K562 (cell line): Measurements from ENCODE around the gene WDR45B. TPM values are rescaled to one million over a fixed set of nuclear protein-coding genes. Genes with fewer than 3 reads are reported as not detected.

Source experiments
- BRD9 ChIP-seq: fragments of 450-650 bp; IDR thresholded peaks from 2 replicates; pipeline ENCODE4 v1.6.1; 2018; ENCODE audit warnings: low read depth; ENCODE audit not compliant: partially characterized antibody
- HMGN3 ChIP-seq: IDR thresholded peaks from 2 replicates; pipeline ENCODE4 v1.6.1; 2011; ENCODE audit warnings: borderline replicate concordance, low read depth, mild to moderate bottlenecking, mixed read lengths, low read length; ENCODE audit not compliant: insufficient read length; ENCODE audit errors: extremely low read depth
- PRMT5 ChIP-seq: sonication (generic); formaldehyde crosslinking; IDR thresholded peaks from 2 replicates; pipeline ENCODE4 v1.5.0; 2020; ENCODE audit warnings: missing genetic modification reagents
- ZC3H4 ChIP-seq: sonication (generic); formaldehyde crosslinking; IDR thresholded peaks from 2 replicates; pipeline ENCODE4 v1.9.0; 2021; ENCODE audit warnings: missing genetic modification reagents, borderline replicate concordance
- polyA plus RNA-seq, 8 experiments: library from polyadenylated mRNA; depleted of rRNA in 4 of 8; stranded (reverse) in 5 of 8; unstranded in 3 of 8; fragments of >200 nt; fragmentation: Nextera tagmentation in 2 of 8; fragmentation: Illumina TruSeq in 1 of 8; extraction: Ambion mirVana in 2 of 8; extraction: Trizol in 1 of 8; gene quantifications; 2 replicates each; pipeline versions ENCODE4 v1.2.1 to v1.2.3, GENCODE V29; 2011 to 2014; ENCODE audit warnings: inconsistent platforms in 1 of 8, missing spikeins in 1 of 8
- total RNA-seq, 7 experiments: library from RNA; depleted of rRNA in 6 of 7; stranded (reverse); fragments of >200 nt in 6 of 7; fragmentation: Illumina TruSeq in 2 of 7; extraction: Trizol in 2 of 7; gene quantifications; 2 replicates each; pipeline versions ENCODE4 v1.2.1 to v1.2.3, GENCODE V29; 2011 to 2021; ENCODE audit warnings: low replicate concordance in 1 of 7
- TF ChIP-seq, protein P1 (sequence below): IDR thresholded peaks from 3 replicates; pipeline ENCODE4 v1.6.1; 2011; ENCODE audit warnings: borderline replicate concordance, mild to moderate bottlenecking, moderate library complexity; ENCODE audit not compliant: insufficient read length; ENCODE audit errors: extremely low read depth
- TF ChIP-seq, protein P2 (sequence below): fragments of 250-450 bp; sonication (Bioruptor Pico); IDR thresholded peaks from 2 replicates; pipeline ENCODE4 v1.5.0; 2021; ENCODE audit warnings: mild to moderate bottlenecking, moderate library complexity
- TF ChIP-seq, protein P3 (sequence below): fragments of 250-450 bp; sonication (Bioruptor Pico); IDR thresholded peaks from 2 replicates; pipeline ENCODE4 v1.4.0; 2020
- TF ChIP-seq, protein P4 (sequence below), 2 experiments: fragments of 450-650 bp; formaldehyde crosslinking in 1 of 2; IDR thresholded peaks; 2 replicates each; pipeline versions ENCODE4 v1.4.0 to v1.6.1; 2014 to 2020; ENCODE audit warnings: mild to moderate bottlenecking in 2 of 2, borderline replicate concordance in 1 of 2, low read depth in 1 of 2

Gene WDR45B
- total and polyA plus RNA-seq, 9 of the 15 experiments (the other 6 are each of a cell fraction or from before 2014, with no cell fraction given): 0.72 to 74.4 (median 35.9) TPM

DNA sequence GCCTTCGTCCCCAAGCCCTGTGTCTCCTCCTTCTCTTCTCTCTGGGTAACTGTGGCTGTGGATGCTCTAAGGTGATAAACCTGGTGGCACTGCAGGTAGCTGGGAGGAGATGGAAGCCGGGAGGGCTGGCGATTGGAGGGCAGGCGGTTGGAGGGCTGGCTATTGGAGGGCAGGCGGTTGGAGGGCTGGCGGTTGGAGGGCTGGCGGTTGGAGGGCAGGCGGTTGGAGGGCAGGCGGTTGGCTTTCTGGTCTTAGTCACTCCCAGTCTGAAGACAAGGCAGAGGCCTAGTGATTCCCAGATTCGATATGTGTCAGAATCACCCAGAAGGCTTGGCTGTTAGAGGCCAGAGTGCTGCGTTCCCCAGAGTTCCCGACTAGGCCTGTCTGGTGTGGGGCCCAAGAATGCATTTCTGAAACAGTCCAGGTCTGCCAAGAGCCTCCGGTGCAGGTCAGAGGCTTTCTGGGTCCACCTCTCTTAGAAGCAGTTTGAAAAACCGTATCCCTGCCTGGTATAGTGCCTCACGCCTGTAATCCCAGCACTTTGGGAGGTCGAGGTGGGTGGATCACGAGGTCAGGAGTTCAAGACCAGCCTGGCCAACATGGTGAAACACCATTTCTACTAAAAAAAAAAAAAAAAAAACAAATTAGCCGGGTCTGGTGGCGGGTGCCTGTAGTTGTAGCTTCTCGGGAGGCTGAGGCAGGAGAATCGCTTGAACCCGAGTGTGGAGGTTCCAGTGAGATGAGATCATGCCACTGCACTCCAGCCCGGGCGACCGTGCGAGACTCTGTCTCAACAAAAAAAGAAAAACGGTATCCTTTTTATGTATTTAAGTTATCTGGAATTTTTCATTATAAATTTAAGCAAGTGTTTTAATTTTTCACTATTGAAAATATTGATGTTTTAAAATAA, 59.7 kb downstream of the WDR45B start (continued):
- TF ChIP-seq, protein P1, sequence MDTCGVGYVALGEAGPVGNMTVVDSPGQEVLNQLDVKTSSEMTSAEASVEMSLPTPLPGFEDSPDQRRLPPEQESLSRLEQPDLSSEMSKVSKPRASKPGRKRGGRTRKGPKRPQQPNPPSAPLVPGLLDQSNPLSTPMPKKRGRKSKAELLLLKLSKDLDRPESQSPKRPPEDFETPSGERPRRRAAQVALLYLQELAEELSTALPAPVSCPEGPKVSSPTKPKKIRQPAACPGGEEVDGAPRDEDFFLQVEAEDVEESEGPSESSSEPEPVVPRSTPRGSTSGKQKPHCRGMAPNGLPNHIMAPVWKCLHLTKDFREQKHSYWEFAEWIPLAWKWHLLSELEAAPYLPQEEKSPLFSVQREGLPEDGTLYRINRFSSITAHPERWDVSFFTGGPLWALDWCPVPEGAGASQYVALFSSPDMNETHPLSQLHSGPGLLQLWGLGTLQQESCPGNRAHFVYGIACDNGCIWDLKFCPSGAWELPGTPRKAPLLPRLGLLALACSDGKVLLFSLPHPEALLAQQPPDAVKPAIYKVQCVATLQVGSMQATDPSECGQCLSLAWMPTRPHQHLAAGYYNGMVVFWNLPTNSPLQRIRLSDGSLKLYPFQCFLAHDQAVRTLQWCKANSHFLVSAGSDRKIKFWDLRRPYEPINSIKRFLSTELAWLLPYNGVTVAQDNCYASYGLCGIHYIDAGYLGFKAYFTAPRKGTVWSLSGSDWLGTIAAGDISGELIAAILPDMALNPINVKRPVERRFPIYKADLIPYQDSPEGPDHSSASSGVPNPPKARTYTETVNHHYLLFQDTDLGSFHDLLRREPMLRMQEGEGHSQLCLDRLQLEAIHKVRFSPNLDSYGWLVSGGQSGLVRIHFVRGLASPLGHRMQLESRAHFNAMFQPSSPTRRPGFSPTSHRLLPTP: no peak
- no peak for TF ChIP-seq BRD9
- no peak for TF ChIP-seq ZC3H4 (CRISPR knock-in tag)
- TF ChIP-seq, protein P2, sequence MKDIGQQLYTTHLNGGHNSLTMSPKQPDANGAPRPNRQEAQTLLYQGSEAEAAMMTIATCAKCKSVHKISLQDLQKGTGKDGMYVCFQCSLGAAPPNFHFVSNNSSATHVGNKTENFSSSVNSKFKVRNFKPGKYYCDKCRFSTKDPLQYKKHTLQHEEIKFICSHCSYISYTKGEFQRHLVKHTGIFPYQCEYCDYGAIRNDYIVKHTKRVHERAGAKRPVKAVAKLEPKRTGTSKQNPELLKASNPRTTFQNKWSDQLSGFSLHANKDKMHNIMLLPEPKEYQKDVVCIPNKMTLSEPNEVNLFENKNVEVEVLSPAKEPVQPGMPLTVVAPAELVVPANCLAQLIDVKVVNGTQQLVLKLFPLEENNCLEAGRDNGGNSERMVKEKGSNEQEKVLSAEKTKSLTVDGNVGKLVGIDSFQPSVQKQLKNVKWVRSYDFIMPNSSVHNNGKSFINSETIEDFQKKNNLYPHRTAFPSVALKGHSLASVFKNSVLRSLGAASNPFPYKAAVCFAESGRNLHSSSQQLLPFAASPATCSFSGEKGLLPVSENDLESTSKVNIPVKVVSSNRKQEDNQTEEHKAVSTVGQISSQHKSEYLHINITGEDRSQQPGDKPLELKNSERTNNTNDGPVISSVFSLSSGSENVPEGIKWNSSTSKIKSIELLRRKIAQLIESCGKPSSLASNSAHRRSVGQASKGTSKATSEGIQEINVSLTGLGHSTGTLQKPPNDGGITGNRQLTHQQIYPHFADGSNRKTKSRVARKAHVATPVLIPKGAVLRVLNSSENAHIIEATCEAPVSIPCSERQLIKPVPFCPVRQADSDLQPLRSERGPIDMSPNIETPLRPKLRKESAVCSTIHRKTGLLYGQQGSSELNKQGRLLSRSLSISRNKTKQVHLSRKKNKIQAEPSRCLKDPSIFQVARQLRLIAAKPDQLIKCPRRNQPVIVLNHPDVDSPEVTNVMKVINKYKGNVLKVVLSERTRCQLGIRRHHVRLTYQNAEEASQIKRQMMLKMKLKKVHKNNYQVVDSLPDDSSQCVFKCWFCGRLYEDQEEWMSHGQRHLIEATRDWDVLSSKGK: no peak
- TF ChIP-seq, protein P3, sequence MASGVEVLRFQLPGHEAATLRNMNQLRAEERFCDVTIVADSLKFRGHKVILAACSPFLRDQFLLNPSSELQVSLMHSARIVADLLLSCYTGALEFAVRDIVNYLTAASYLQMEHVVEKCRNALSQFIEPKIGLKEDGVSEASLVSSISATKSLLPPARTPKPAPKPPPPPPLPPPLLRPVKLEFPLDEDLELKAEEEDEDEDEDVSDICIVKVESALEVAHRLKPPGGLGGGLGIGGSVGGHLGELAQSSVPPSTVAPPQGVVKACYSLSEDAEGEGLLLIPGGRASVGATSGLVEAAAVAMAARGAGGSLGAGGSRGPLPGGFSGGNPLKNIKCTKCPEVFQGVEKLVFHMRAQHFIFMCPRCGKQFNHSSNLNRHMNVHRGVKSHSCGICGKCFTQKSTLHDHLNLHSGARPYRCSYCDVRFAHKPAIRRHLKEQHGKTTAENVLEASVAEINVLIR (CRISPR knock-in tag): no peak
- TF ChIP-seq, protein P4, sequence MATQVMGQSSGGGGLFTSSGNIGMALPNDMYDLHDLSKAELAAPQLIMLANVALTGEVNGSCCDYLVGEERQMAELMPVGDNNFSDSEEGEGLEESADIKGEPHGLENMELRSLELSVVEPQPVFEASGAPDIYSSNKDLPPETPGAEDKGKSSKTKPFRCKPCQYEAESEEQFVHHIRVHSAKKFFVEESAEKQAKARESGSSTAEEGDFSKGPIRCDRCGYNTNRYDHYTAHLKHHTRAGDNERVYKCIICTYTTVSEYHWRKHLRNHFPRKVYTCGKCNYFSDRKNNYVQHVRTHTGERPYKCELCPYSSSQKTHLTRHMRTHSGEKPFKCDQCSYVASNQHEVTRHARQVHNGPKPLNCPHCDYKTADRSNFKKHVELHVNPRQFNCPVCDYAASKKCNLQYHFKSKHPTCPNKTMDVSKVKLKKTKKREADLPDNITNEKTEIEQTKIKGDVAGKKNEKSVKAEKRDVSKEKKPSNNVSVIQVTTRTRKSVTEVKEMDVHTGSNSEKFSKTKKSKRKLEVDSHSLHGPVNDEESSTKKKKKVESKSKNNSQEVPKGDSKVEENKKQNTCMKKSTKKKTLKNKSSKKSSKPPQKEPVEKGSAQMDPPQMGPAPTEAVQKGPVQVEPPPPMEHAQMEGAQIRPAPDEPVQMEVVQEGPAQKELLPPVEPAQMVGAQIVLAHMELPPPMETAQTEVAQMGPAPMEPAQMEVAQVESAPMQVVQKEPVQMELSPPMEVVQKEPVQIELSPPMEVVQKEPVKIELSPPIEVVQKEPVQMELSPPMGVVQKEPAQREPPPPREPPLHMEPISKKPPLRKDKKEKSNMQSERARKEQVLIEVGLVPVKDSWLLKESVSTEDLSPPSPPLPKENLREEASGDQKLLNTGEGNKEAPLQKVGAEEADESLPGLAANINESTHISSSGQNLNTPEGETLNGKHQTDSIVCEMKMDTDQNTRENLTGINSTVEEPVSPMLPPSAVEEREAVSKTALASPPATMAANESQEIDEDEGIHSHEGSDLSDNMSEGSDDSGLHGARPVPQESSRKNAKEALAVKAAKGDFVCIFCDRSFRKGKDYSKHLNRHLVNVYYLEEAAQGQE (IDR thresholded peaks at IDR 0.05; ENCODE audit: borderline replicate concordance): no peak
- TF ChIP-seq, protein P4 (CRISPR knock-in tag; IDR thresholded peaks at IDR 0.05; ENCODE audit: low read depth): no peak
- no peak for TF ChIP-seq HMGN3
- no peak for TF ChIP-seq PRMT5 (CRISPR knock-in tag)
